ENCODE results near the gene DAPK1. TPM values are rescaled to one million over a fixed set of nuclear protein-coding genes. Genes with fewer than 3 reads are reported as not detected.
A peak's percentile ranks its signal among the peaks of the same experiment; 100 is the strongest.

Gene DAPK1
- total and polyA plus RNA-seq, 10 of the 15 experiments (the other 5 are each of a cell fraction or from before 2014, with no cell fraction given): 8.2 to 94.7 (median 51.6) TPM

DNA sequence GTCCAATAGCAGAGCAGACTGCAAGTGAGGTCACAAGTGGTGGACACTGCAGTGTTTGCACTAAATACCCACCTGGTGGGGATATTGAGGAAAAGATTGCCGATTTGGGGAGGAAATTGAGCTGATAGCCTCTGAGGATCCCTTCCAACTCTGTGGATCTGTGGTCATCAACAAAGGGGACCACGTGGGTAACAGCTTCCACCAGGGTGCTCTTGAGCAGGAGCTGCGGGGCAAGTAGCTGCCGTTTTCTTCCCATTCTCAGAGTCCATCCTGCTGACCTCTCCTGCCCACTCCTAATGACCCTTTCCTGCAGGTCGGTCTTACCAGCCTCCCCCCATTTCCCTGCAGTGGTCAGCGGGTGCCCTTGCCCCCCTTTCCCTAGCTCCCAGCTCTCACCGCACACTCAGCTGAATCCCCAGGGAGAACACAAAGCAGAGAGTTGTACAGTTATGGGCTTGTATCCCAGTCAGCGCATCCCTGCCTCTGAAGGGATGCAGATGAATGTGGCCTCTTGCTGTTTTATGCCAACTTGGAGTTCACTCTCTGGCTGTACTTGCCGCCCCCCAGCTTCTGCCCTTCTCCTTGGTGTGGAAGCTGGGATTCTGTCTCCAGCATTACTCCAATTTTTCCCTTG is 18.0 kb downstream of the DAPK1 start (continued):
- no peak for TF ChIP-seq GATAD2B (conservative IDR thresholded peaks at IDR 0.05; ENCODE audit: low read depth)
- TF ChIP-seq CBFB (IDR thresholded peaks at IDR 0.05; ENCODE audit: low read depth): no peak
- TF ChIP-seq, protein P1, sequence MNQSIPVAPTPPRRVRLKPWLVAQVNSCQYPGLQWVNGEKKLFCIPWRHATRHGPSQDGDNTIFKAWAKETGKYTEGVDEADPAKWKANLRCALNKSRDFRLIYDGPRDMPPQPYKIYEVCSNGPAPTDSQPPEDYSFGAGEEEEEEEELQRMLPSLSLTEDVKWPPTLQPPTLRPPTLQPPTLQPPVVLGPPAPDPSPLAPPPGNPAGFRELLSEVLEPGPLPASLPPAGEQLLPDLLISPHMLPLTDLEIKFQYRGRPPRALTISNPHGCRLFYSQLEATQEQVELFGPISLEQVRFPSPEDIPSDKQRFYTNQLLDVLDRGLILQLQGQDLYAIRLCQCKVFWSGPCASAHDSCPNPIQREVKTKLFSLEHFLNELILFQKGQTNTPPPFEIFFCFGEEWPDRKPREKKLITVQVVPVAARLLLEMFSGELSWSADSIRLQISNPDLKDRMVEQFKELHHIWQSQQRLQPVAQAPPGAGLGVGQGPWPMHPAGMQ (IDR thresholded peaks at IDR 0.05; ENCODE audit: borderline replicate concordance): no peak
- TF ChIP-seq, protein P2, sequence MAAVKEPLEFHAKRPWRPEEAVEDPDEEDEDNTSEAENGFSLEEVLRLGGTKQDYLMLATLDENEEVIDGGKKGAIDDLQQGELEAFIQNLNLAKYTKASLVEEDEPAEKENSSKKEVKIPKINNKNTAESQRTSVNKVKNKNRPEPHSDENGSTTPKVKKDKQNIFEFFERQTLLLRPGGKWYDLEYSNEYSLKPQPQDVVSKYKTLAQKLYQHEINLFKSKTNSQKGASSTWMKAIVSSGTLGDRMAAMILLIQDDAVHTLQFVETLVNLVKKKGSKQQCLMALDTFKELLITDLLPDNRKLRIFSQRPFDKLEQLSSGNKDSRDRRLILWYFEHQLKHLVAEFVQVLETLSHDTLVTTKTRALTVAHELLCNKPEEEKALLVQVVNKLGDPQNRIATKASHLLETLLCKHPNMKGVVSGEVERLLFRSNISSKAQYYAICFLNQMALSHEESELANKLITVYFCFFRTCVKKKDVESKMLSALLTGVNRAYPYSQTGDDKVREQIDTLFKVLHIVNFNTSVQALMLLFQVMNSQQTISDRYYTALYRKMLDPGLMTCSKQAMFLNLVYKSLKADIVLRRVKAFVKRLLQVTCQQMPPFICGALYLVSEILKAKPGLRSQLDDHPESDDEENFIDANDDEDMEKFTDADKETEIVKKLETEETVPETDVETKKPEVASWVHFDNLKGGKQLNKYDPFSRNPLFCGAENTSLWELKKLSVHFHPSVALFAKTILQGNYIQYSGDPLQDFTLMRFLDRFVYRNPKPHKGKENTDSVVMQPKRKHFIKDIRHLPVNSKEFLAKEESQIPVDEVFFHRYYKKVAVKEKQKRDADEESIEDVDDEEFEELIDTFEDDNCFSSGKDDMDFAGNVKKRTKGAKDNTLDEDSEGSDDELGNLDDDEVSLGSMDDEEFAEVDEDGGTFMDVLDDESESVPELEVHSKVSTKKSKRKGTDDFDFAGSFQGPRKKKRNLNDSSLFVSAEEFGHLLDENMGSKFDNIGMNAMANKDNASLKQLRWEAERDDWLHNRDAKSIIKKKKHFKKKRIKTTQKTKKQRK (IDR thresholded peaks at IDR 0.05; ENCODE audit: low read depth, low read length): no peak

DNA sequence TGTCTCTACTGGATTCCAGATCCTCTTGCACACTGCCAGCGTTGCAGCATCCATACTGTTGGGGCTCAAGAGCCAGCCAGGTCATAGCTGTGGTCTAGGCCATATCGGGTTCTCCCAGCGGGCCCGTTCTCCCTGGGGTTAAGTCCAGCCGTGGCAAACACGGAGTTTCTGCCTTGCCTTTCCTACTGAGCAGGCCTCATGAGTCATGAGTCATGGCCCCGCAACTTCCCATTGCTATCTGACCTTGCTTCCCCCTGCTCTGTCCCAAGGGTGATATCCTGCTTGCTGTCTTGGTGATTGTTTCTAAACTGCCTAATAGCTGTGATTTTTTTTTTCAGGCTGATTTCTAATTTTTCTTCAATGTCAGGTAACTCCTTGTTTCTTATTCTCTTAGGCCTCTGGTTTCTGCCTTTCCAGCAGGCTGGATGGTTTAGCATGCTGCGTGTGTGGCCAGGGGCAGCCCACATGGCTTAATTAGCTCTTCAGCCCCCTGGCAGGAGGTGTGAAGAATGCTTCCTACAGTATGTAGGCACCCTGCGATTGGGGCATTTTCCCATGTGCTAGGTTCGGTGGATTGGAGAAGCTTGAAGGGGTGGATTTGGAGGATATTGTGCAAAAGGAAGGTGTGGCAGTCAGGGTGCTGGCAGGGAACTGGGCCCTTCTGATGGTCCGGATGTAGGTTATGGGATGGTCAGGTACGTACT is 18.7 kb downstream of the DAPK1 start:
- CTCF ChIA-PET: no interaction called here
- SMC1A ChIA-PET (ENCODE audit: uncharacterized antibody, unreplicated experiment): interaction anchor here (1.1 to 4.1 kb wide), 8 partner anchors 13 to 69 kb away, joined by 3 to 15 read pairs (median 4); no protein-coding TSS in a partner anchor
- BruUV-seq (replicated peaks): no TSS peak
- Histone ChIP-seq H3K27me3 (replicated peaks in 1 of 2; ENCODE audit: control insufficient read depth in 2 of 2, insufficient read depth in 2 of 2, low read length in 1 of 2) (no peaks in the 10 kb centered on the region), H3K27ac (ENCODE audit: control insufficient read depth, insufficient read depth) (no peak overlapping the region; the same call in 1 of the 2 replicates), H3K9ac (ENCODE audit: control insufficient read depth, insufficient read depth, low read length) (no peak overlapping the region), H3K4me2 (ENCODE audit: control insufficient read depth, insufficient read depth) (peak overlapping the region; percentile 12; the same call in 1 of the 2 replicates), H3K9me3 (replicated peaks; ENCODE audit: control insufficient read depth, insufficient read depth, low read length) (no peaks in the 10 kb centered on the region; the same call in 2 of the 3 replicates), H3K4me1 (ENCODE audit: control insufficient read depth, insufficient read depth, low read length) (peaks cover 44% of the 10 kb centered on the region), H3K36me3 (ENCODE audit: control insufficient read depth in 2 of 2, insufficient read depth in 2 of 2, low read length in 1 of 2) (no peaks in the 10 kb centered on the region; a peak in 2 of 4 replicates), H2AFZ (ENCODE audit: control insufficient read depth, low read depth, low read length) (no peak overlapping the region), H3K79me2 (ENCODE audit: control insufficient read depth, insufficient read depth, low read length) (peaks cover 4% of the 10 kb centered on the region), H3K4me3 (no peak overlapping the region), H4K20me1 (ENCODE audit: control insufficient read depth, insufficient read depth) (no peaks in the 10 kb centered on the region)
- peak; percentile 8; the same call in 2 of the 3 replicates for ATAC-seq
- RAD21 ChIA-PET (ENCODE audit: unreplicated experiment): interaction anchor here (1.1 to 1.5 kb wide), 4 partner anchors 14 to 146 kb away, joined by 3 read pairs; partner anchors contain the start of gene DAPK1
- 53% methylated on average over 12 of the region's 12 CpGs for WGBS (ENCODE audit: insufficient coverage, insufficient replicate concordance, low lambda C conversion rate, missing lambda C conversion rate)
- intact Hi-C loops (cut with micrococcal nuclease; ENCODE audit: unreplicated experiment): no loop called here
- POLR2A ChIA-PET: interaction anchor here (0.6 kb wide), 1 partner anchor 54 kb away, joined by 3 read pairs; no protein-coding TSS in a partner anchor
- FAIRE-seq: no peak
- no peak for DNase-seq (ENCODE audit: low read depth, low spot score)
- TF ChIP-seq, protein P3, sequence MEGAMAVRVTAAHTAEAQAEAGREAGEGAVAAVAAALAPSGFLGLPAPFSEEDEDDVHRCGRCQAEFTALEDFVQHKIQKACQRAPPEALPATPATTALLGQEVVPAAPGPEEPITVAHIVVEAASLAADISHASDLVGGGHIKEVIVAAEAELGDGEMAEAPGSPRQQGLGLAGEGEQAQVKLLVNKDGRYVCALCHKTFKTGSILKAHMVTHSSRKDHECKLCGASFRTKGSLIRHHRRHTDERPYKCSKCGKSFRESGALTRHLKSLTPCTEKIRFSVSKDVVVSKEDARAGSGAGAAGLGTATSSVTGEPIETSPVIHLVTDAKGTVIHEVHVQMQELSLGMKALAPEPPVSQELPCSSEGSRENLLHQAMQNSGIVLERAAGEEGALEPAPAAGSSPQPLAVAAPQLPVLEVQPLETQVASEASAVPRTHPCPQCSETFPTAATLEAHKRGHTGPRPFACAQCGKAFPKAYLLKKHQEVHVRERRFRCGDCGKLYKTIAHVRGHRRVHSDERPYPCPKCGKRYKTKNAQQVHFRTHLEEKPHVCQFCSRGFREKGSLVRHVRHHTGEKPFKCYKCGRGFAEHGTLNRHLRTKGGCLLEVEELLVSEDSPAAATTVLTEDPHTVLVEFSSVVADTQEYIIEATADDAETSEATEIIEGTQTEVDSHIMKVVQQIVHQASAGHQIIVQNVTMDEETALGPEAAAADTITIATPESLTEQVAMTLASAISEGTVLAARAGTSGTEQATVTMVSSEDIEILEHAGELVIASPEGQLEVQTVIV (IDR thresholded peaks at IDR 0.05; ENCODE audit: borderline replicate concordance, partially characterized antibody): no peak
- TF ChIP-seq EED (IDR thresholded peaks at IDR 0.05; ENCODE audit: low read depth): peak; percentile 25; the same call in 1 of the 2 replicates
- in situ Hi-C loops (cut with MboI): no loop called here
